Myocyte (in vitro differentiated cells): ENCODE results near the gene LRP1B. TPM values are rescaled to one million over a fixed set of nuclear protein-coding genes. Genes with fewer than 3 reads are reported as not detected.

ENCODE experiments used
- DNase-seq: peaks from one replicate; pipeline ENCODE4 v3.0.0-alpha.2; 2012; ENCODE audit warnings: low read depth
- total RNA-seq: library from RNA; depleted of rRNA; stranded (reverse); fragments of >200 nt; gene quantifications from 2 replicates; pipeline ENCODE4 v1.2.3, GENCODE V29; 2014

Gene LRP1B
- total RNA-seq, 1 donor from 2014 or later, result 0.05 TPM

DNA sequence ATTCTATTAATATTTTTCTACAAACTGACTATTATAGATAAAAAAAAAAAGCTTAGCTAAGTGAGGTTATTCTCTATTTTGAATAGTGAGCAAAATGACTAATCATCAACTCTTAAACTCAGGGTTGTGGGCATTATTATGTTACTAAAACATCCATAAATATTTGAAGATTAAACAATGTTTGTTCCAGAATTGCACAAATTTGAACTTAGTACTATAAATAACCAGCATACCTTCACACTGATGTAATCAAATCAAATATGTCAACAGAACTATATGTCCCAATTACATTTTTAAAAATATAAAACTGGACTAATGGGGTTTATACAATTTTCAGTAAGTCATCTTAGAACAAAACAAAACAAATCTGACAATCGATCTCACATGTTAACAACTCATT is 800.9 kb downstream of the LRP1B start:
- DNase-seq, result no peak

DNA sequence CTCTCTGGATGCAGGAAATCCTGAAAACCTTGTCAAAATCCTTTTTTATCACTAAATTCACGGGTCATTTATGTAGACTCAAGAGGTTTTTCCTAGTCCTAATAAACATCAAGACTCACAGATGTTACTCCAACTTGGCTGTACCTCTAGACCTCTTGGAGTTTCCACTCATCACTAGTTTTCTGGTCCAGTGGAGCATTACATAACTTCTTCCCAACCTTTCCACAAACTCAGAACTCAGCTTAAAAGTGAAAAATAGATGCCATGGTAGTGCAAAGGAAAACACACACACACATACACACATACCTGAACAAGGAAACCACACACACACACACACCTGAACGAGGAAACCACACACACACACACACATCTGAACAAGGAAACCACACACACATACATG is 807.2 kb downstream of the LRP1B start:
- no peak for DNase-seq

DNA sequence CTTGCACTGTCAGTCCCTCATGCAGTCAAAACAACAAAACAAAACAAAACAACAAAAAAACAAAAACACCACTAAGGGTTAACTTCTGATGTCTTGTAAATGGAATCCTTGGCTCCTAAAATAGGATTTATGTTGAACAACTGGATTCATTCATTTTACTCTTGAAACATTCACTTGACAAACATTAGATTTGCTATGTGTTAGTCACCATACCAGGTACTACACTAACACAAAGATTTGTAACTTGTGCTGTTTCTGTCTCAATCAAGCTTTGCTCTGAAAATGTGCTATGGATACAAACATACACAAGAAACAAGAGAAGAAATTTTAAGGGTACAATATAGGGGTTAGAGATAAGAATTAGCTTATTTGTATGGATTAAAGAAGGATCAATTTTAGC is 812.8 kb downstream of the LRP1B start:
- no peak for DNase-seq

DNA sequence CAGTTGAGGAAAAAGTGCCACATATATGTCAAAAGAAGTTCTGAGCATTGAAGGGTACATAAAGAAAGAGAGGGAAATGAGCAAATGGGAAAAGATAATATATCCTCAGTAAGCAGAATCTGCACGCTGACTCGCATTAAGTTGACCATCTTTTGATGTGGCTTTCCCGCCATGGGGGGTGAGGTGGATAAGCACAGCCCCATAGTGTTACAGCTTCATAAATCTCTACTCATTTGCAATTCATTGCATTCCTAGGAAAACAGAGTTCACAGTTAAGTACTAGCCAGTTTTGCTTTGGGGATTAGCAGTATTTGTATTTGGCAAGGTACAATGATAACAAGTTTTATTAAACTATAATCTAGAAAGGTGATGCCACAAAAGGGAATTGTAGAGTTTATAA is 814.2 kb downstream of the LRP1B start:
- DNase-seq, result no peak

DNA sequence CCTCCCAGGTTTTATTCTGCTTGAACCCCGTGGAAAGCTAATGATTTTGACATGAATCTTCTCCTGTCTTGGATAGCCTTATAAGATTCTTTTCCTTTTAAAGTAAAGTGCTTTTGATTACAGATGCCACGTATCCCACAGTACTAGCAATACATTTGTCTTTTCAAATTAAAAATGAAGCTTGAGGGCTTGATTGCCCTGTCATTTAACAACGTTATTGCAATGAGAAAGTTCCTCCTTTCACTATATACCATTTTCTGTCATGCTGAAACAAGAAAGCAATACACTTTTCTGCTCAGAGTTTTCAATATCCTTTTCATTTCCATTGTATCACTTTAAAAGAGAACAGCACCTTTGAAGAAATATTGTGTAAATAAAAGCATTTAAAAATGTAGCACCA is 814.7 kb downstream of the LRP1B start:
- DNase-seq, result no peak

DNA sequence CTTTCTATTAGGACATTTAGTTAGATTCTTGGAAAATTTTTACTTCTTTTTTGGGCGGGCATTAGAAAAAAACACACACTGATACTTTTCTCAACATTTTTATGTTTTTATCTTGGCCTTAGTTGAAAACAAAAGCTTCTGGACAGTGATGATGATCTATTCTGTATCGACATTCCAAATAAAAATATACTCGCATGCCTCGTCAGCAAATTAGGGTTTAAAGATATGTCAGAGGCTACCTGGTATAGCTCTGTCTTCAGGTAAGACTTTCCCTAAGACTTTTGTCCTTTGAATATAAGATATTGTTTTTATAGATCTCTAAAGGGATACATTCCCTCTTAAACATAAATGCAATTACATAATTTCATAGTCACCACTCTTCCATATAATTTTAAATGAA is 816.8 kb downstream of the LRP1B start:
- DNase-seq, result no peak

DNA sequence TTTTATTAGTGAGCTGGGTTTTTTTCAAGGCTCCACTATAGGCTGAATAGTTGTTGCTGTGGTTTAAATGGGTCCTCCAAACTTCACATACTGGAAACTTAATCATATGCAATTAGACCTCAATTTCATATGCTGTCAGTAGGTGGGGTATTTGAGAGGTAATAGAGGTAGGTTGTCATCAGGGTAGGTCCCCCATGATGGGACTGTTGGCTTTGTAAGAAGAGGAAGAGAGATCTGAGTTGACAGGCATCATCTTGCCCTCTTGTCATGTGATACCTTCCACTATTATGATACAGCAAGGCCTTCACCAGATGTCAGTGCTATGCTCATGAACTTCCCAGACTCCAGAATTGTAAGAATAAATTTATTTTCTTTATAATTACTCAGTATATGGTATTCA is 819.4 kb downstream of the LRP1B start:
- no peak for DNase-seq

DNA sequence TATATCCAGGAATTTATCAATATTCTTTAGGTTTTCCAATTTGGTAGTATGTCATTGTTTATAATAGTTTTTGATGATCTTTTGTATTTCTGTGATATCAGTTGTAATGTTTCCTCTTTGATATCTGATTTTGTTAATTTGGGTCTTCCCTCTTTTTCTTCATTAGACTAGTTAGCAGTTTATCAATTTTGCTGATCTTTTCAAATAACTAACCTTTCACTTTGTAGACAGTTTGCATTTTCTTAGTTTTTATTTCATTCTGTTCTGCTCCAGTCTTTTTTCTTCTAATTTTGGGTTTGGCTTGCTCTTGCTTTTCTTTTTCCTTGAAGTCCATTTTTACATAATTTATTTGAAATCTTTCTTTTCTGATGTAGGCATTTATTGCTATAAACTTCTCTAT is 824.4 kb downstream of the LRP1B start:
- DNase-seq, result no peak

DNA sequence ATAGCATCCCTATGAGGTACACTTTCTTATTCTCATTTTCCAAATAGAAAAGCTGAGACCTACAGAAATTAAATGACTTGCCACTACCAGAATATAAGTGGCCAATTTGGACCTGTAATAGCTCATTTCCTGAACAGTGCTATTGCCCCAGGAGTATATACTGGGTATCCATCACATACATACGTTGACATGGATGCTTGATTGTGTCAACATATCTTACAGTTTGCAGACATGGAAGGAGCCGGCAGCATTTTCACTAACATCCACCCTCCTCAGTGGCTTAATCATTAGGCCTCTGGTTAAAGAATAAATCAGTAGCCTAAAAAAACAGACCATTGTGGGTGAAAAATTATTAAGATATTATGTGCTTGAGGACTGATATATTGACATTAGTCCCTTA is 829.3 kb downstream of the LRP1B start:
- DNase-seq, result no peak

DNA sequence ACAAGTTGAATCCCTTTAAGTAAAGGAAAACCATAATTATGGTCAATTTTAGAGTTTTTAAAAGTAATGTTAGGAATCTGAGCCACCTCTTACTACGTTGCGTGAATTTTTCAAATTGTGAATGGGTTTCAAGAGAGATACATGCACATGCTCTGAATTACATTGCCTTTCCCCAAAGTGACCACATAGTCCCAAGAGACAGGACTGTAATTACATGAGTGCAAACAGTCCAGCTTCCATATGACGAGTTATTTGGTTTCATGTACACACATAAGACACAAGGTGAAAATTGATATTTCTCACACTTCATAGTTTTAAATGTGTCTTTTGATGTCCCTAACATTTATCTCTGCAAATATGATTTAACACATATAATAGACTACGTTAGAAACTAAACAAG is 850.8 kb downstream of the LRP1B start:
- no peak for DNase-seq

DNA sequence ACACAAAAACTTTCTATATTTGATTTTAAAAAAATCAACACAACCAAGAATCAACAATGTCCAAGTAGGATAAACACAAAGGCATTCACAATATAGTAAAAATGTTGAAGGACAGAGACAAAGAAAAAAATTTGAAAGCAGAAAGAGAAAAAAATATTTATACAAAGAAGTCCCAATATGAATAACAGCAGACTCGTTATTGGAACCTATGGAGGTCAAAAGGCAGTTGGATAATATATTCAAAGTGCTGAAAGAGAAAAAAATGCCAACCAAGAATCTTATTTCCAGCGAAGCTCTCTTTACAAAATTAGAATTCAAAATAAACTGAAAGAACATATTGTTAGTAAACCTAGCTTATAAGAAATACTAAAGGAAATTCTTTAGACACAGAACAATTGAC is 859.5 kb downstream of the LRP1B start:
- no peak for DNase-seq

DNA sequence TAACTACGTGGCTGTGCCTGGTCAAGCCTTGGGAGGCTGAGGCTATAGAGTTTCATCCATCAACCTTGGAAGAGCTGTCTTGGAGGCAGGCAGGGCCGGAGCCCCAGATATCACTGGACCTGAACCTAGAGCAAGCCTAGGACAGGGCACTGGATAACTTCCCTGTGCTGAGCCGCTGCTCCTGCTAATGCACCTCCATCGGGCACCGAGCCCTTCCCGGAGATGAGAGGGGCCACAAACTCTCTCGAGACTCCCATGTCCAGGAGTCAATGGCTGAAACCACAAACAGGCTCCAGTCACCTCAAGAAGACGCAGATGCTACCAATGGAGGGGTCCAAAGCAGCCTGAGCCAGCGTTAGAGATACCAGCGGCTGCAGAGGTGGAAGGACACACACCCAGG is 866.0 kb downstream of the LRP1B start:
- DNase-seq, result no peak

DNA sequence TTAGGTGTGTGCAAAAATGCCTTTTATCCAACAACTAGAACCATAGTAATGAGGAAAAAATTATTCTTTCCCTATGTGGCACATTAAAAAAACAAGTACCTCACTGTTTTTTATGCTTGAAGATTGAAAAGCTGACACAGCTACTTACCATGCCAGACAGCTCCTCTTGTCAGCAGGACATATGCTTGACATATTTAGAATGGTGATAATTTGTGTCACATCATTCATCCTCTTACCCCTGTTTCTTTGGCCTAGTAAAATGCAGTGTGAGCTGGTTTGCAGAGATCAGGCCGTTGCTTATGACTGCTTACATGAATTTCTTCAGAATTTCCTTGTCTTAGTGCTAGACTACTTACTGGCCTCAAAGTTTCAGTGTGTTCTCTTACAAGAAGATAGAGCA is 869.9 kb downstream of the LRP1B start:
- no peak for DNase-seq

DNA sequence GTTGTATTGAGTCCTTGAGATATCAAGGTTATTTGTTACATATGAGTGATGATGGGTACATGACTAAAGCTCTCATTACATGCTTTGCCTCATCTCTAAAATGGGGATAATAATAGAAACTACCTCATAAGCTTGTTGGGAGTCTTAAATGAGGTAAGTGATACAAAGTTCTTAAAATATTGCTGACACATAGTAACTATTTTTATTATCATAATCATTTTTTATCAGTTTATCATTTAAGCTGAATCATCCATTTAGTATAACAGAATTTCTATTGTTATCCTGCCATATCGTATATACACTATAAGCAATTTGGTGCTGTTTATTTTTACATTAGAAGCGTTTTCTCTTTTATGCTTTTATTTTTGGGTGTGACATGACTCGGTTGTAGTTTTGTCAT is 871.1 kb downstream of the LRP1B start:
- DNase-seq, result no peak

DNA sequence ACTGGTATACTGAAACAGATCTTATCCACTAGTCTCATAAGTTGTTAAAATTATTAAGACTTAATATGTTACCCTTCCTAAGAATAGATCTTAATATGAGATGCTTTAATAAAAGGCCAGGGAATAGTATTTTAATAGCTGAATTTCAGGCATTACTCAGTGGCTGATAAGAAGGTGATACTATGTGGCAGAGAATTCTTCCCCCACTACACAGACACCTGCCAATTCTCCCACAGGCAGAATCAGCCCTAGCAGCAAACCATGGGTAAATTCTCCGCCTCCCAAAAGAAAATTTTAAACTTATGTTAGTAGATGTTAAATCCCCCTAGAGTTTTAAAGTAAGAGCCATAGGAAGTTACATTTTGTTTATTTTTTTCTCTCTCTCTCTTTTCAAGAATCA is 888.8 kb downstream of the LRP1B start:
- no peak for DNase-seq

DNA sequence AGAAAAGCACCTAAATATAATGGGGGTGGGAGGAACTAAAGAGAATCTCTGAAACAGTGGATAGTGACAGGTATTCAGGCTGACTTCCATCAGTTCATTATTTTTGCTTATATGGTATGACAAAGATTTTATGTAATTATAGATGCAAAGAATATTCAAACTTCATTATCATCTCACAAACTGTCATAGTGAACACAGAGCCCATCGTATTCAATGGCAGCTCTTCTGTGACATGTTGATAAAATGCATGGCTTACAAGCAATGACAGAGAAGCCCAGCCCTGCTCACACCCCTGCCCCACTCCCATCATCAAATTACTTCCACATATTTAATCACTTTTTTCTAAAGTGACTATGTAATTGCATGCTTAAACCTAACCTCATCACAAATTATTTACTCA is 904.3 kb downstream of the LRP1B start:
- no peak for DNase-seq

DNA sequence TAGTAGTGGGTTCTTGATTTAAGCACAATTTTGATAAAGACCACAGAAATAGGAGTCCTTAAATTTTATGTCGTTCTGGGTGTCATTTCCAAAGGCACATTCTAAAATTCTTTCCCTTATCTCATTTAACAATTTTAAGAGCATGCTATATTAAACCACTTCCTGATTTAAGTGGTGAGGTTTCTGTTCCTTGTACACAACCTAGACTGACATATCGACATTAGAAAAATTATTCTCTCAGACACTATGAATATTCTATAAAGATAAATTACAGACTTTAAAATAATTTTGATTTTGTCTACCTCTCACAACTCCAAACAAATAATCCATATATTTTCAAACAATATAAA is 923.8 kb downstream of the LRP1B start:
- no peak for DNase-seq

DNA sequence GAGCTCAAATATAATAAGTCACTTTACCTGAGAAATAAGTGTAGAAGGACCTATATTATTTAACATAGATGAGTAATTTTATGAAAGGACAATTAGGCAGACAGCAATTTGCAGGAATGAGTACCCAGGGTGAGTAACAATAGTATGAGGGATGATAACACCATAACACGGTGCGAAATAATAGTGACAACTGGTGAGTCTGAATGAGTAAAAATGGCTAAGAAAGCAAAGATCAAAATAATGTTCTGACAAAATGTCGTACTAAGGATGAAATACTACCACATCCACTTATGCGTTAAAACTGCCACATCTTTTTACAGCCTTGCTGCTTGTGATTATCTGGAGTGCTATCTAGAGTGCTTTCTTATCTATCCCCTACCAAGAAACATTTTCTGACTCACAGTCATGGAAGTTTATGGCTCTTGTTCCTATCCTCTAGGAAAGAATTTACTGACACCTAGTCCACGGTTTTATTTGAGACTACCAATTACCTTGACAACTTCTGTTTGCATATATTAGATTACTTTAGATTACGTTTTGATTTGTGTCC is 929.7 kb downstream of the LRP1B start:
- DNase-seq, result no peak

DNA sequence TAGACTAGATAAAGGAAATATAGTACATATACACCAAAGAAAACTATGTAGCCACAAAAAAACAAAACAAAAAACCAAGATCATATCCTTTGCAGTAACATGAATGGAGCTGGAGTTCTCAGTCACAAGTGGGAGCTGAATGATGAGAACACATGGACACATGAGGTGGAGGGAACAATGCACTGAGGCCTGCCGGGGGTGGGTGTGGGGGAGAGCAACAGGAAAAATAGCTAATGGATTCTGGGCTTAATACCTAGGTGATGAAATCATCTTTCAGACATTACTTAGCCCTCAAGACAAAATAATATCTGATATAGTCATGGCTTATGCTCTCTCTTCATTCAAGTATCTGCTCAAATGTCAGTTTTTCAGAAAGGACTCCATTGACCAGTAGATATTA is 930.6 kb downstream of the LRP1B start:
- peak; percentile 55 for DNase-seq

DNA sequence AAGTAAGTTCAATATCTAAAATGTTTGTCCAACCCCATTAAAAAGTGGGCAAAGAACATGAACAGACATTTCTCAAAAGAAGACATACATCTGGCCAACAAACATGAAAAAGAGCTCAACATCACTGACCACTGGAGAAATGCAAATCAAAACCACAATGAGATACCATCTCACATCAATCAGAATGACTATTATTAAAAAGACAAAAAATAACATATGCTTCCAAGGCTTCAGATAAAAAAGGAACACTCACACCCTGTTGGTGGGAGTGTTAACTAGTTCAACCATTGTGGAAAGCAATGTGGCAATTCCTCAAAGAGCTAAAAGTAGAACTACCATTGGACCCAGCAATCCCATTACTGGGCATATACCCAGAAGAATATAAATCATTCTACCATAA is 931.1 kb downstream of the LRP1B start:
- peak; percentile 52 for DNase-seq

DNA sequence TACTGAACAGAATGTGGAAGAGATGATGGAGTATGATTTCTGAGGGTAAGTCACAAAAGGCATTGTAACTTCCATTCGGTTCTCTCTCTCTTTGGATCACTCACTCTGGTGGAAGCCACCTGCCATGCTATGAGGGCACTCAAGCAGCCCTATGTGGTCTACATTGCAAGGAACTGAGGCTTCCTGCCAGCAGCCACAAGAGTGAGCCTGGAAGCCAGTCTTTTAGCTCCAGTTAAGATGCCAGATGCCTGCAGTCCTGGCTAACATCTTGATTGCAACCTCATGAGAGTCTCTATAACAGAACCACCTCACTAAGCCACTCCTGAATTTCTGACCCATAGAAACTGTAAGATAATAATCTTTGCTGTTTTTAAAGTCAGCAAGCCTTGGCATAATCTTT is 935.7 kb downstream of the LRP1B start:
- DNase-seq, result peak; percentile 74

DNA sequence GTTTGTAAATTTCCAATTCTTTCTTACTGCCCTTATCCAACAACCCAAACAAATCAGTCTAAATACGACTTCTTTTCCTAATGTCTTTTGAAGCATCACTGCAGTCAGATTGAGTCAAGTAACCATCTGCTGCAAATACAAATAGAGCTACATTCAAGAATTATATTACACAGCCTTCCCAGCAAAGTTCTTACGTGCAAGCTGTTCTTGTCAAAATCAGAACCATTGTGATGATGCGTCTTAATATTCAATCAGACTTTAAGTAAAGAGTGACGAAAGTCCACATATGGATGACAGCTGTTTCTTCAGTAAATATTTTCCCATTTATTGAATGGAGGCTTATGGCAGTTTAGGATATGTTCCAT is 943.8 kb downstream of the LRP1B start:
- DNase-seq, result no peak

DNA sequence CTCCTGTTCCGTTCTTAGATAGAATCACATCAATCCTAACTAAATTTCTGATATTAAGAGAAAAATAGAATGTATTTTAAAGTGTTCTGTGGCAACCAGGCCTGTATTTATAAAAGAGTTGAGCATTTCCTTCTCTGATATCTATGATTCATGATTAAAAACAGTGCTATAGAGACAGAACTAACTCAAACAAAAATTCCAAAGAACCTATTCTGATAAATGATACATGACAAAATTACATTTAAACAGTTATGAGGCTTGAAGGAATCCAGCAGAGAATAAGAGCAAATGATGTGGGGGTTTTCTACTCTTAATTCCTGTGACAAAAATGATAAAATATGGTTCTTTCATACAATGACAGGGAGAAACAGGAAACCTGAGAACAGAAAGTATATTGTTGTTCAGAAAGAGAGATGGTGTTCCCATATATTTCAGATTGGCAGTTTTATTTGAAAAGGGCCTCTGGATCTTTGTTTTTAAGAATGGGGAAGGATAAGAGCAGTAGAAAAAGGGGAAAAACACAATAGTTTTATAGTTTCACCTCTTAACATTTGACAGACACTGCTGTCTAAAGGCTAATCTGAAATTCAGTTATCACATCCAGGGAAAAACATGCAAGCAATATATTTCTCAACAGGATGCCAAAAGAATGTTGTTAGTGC is 944.3 kb downstream of the LRP1B start:
- DNase-seq, result no peak

DNA sequence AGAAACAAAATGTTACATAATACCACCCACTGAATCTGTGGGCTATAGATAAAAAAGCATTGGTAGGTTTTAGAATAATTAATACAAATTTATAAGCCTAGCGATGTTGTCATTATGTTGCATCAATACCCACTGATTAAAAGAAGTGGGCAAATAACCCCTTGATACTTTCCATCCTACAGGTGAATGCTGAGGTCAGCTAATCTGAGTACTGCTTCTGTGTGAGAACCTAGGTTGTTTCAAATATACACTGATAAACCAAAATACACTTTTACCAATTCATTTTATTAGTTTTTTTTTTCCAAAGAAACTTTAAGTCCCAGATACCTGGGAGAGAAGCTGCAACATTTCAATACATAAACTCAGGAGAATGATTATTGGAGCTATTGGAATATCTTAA is 948.6 kb downstream of the LRP1B start:
- DNase-seq, result no peak
